Breast epithelium (tissue), 3 donors: Measurements from ENCODE around the gene SNTG2.

ENCODE experiments used
- POLR2AphosphoS5 ChIP-seq, 3 donors: sonication (generic); formaldehyde crosslinking; IDR thresholded peaks; one replicate each; pipeline ENCODE4 v1.6.1; 2017; ENCODE audit warnings: antibody characterized with exemption in 3 of 3
- TF ChIP-seq, protein P1 (sequence below), 3 donors: fragments of 450-650 bp; IDR thresholded peaks; one replicate each; pipeline ENCODE4 v1.5.1; 2016 to 2017; ENCODE audit warnings: antibody characterized with exemption in 3 of 3, mild to moderate bottlenecking in 3 of 3, moderate library complexity in 3 of 3

DNA sequence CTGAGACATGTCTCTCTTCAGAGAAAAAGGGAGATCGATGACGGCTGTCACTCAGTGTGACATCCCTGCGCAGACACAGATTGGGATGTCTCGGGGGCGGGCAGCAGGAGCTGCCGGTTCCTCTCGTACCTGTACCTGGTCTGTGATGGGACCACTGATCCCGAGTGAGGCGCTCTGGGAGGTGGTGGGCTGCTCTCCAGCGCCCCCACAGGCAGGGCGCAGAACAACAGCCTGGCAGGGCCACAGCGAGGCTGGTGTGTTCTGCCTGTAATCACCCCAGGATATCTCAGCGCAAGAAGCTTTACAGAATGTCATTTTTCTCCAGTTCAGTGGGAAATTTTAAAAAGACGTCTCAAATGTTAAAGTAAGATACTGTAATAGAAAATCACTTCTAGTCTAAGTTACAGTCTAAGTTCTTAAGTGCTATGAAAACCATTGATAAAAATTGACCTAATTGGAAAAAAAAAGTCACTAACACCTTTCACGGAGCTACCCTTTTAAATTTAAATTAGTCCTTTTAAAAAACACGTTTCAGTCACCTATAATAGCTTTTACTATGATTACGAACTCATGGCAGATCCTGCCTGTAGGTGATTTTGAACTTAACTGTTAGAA lies 189.8 kb downstream of the SNTG2 start:
- no peak for TF ChIP-seq POLR2AphosphoS5 (IDR thresholded peaks at IDR 0.05)
- TF ChIP-seq, protein P1, sequence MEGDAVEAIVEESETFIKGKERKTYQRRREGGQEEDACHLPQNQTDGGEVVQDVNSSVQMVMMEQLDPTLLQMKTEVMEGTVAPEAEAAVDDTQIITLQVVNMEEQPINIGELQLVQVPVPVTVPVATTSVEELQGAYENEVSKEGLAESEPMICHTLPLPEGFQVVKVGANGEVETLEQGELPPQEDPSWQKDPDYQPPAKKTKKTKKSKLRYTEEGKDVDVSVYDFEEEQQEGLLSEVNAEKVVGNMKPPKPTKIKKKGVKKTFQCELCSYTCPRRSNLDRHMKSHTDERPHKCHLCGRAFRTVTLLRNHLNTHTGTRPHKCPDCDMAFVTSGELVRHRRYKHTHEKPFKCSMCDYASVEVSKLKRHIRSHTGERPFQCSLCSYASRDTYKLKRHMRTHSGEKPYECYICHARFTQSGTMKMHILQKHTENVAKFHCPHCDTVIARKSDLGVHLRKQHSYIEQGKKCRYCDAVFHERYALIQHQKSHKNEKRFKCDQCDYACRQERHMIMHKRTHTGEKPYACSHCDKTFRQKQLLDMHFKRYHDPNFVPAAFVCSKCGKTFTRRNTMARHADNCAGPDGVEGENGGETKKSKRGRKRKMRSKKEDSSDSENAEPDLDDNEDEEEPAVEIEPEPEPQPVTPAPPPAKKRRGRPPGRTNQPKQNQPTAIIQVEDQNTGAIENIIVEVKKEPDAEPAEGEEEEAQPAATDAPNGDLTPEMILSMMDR (IDR thresholded peaks at IDR 0.05) = peak in 2 of 3 donors; percentile 55 to 61
